ENCODE data around the gene CCDC93.

The CCDC93 gene

DNA sequence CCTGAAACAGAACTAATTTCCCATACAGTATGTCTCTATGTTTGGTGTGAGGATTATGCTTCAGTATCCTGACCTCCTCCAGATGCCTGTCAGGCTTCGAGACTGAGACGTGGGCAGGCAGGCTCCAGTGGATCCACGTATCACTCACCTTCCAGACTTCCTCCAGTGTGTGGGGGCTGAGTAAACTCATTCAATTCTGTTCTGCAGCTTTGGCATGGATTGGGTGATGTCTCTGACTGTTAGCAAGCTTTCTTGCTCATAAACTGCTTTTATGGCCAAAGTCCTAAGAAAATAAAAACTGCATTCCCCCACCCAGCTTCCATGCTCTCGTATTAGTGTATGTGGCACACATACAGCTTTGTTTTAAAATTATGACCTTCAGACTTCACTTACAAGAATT, 53.6 kb downstream of the CCDC93 start:
- DNase-seq (ENCODE audit: extremely low spot score): no peak
- ChIA-PET POLR2A (no interaction called here), CTCF (no interaction called here)
- TF ChIP-seq FOXA1 (IDR thresholded peaks at IDR 0.05) (no peak), ELF4 (IDR thresholded peaks at IDR 0.05) (no peak), CTBP1 (IDR thresholded peaks at IDR 0.05; ENCODE audit: borderline replicate concordance) (no peak), TARDBP (IDR thresholded peaks at IDR 0.05) (no peak), FOXM1 (IDR thresholded peaks at IDR 0.05; ENCODE audit: borderline replicate concordance) (no peak), SP1 (IDR thresholded peaks at IDR 0.05) (no peak), ZNF384 (IDR thresholded peaks at IDR 0.05) (no peak), HDGF (IDR thresholded peaks at IDR 0.05; ENCODE audit: borderline replicate concordance) (no peak), FOXK2 (IDR thresholded peaks at IDR 0.05) (no peak), L3MBTL2 (conservative IDR thresholded peaks at IDR 0.05) (no peak)

GRCh38 chr2:117958186-117958585, 55.7 kb downstream of the CCDC93 start:
- POLR2A ChIA-PET: no interaction called here
- DNase-seq (ENCODE audit: extremely low spot score): no peak
- TF ChIP-seq HDGF (IDR thresholded peaks at IDR 0.05; ENCODE audit: borderline replicate concordance) (no peak), CTBP1 (IDR thresholded peaks at IDR 0.05; ENCODE audit: borderline replicate concordance) (no peak), ARNT (IDR thresholded peaks at IDR 0.05) (no peak), FOXK2 (IDR thresholded peaks at IDR 0.05) (no peak), SP1 (IDR thresholded peaks at IDR 0.05) (no peak), L3MBTL2 (conservative IDR thresholded peaks at IDR 0.05) (no peak), FOXA1 (IDR thresholded peaks at IDR 0.05) (no peak), FOXM1 (IDR thresholded peaks at IDR 0.05; ENCODE audit: borderline replicate concordance) (no peak), NFRKB (IDR thresholded peaks at IDR 0.05) (no peak), LEF1 (IDR thresholded peaks at IDR 0.05; ENCODE audit: borderline replicate concordance) (no peak), TARDBP (IDR thresholded peaks at IDR 0.05) (no peak)
- TF ChIP-seq, protein P1, sequence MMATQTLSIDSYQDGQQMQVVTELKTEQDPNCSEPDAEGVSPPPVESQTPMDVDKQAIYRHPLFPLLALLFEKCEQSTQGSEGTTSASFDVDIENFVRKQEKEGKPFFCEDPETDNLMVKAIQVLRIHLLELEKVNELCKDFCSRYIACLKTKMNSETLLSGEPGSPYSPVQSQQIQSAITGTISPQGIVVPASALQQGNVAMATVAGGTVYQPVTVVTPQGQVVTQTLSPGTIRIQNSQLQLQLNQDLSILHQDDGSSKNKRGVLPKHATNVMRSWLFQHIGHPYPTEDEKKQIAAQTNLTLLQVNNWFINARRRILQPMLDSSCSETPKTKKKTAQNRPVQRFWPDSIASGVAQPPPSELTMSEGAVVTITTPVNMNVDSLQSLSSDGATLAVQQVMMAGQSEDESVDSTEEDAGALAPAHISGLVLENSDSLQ (IDR thresholded peaks at IDR 0.05): no peak
- CTCF ChIA-PET: no interaction called here

DNA sequence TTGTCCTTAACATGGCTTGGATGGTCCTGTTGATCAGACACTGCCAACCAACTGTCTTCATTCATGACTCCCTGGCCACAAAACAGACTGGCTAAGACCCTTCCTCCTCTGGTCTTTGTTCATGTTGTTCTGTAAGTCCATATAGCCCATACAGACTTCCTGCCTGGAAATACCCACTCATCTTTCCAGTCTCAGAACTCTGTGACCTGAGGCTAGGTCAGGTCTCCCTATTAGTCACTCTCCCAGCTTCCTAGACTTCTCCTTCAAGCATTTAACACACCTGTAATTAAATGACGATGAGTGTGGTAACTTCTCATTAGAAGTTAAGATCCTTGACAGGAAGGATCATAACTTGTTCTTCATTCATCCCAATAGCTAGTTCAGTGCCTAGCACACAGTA, 56.3 kb downstream of the CCDC93 start:
- no peak for TF ChIP-seq FOXM1 (IDR thresholded peaks at IDR 0.05; ENCODE audit: borderline replicate concordance)
- TF ChIP-seq ELF4 (IDR thresholded peaks at IDR 0.05): no peak
- TF ChIP-seq HDGF (IDR thresholded peaks at IDR 0.05; ENCODE audit: borderline replicate concordance): no peak
- no peak for TF ChIP-seq BHLHE40 (IDR thresholded peaks at IDR 0.05; ENCODE audit: borderline replicate concordance)
- ChIA-PET POLR2A (no interaction called here), CTCF (no interaction called here)
- no peak for DNase-seq (ENCODE audit: extremely low spot score)

- no peak for TF ChIP-seq BHLHE40 (IDR thresholded peaks at IDR 0.05; ENCODE audit: borderline replicate concordance)
- ChIA-PET POLR2A (interaction anchor here (1.2 kb wide), 1 partner anchor 14 kb away, joined by 3 read pairs; no protein-coding TSS in a partner anchor), CTCF (interaction anchor here (0.8 kb wide), 1 partner anchor 33 kb away, joined by 5 read pairs; no protein-coding TSS in a partner anchor)
- no peak for DNase-seq (ENCODE audit: extremely low spot score)
Measured at GRCh38 chr2:117956036-117956796, 57.7 kb downstream of the CCDC93 start.

DNA sequence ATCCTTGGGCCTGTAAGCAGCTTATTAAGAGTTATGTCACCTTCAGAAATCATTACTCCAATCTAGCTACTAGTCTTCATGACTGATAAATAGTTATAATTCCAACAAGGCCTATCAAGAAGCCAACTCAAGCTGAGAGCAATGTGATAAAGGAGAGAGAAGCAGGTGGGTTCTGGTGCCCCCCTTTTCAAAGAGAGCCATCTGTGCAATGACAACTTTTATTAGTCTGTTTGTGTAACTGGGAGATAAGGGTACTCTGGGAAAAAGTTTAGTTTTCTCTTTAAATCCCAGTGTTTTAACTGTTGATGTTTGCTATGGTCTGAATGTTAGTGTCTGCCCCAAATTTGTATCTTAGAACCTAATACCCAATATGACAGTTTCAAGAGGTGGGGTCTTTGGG, 60.6 kb downstream of the CCDC93 start:
- TF ChIP-seq NFRKB (IDR thresholded peaks at IDR 0.05) (no peak), FOXA1 (IDR thresholded peaks at IDR 0.05) (no peak), BHLHE40 (IDR thresholded peaks at IDR 0.05; ENCODE audit: borderline replicate concordance) (no peak), FOXM1 (IDR thresholded peaks at IDR 0.05; ENCODE audit: borderline replicate concordance) (no peak)
- DNase-seq (ENCODE audit: extremely low spot score): no peak
- CTCF ChIA-PET: no interaction called here
- POLR2A ChIA-PET: no interaction called here

DNA sequence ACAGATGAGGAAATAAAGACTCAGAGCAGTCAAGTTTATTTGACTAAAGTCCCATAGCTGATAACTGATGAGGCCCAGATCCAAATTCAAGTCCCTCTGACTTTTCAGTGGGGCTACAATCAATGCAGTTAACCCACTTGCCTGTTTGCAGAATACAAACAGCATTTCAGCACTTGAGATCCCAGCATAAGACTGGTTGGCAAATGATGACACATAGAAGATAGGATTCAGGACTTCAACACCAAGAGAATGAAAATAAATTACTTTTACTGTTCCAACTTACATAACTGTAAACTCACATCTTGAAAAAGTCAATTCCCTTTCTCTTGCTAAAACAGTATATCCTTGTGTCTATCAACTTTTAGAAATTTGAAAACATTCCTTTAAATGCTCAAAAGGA, 61.2 kb downstream of the CCDC93 start:
- ChIA-PET CTCF (no interaction called here), POLR2A (no interaction called here)
- TF ChIP-seq LEF1 (IDR thresholded peaks at IDR 0.05; ENCODE audit: borderline replicate concordance) (no peak), ZNF384 (IDR thresholded peaks at IDR 0.05) (no peak), BHLHE40 (IDR thresholded peaks at IDR 0.05; ENCODE audit: borderline replicate concordance) (no peak), ARNT (IDR thresholded peaks at IDR 0.05) (no peak), SP1 (IDR thresholded peaks at IDR 0.05) (no peak), CTBP1 (IDR thresholded peaks at IDR 0.05; ENCODE audit: borderline replicate concordance) (no peak), HDGF (IDR thresholded peaks at IDR 0.05; ENCODE audit: borderline replicate concordance) (no peak), SUZ12 (IDR thresholded peaks at IDR 0.05) (no peak), L3MBTL2 (conservative IDR thresholded peaks at IDR 0.05) (no peak), ELF4 (IDR thresholded peaks at IDR 0.05) (no peak), NFRKB (IDR thresholded peaks at IDR 0.05) (no peak), TARDBP (IDR thresholded peaks at IDR 0.05) (no peak), FOXM1 (IDR thresholded peaks at IDR 0.05; ENCODE audit: borderline replicate concordance) (no peak), FOXK2 (IDR thresholded peaks at IDR 0.05) (no peak), FOXA1 (IDR thresholded peaks at IDR 0.05) (no peak)
- TF ChIP-seq, protein P1 (IDR thresholded peaks at IDR 0.05): no peak
- DNase-seq (ENCODE audit: extremely low spot score): no peak

DNA sequence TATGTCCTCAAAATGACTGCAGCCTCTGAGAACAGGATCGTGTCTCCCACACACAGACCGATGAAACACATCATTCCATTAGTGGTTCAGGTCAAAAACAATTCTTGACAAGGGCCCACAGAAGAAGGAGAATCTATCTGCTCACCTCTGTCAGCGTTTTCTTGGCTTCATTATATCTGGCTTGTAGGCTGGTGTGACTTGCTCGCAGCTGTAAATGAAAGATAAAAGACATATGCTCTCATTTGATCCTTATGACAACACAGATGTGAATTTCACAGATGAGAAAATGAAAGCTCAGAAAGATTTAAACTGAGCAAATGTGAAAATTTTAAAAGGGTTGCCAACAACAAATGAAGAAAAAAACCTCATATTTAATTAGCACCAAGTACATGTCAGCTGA, 61.6 kb downstream of the CCDC93 start:
- DNase-seq (ENCODE audit: extremely low spot score): no peak
- TF ChIP-seq TARDBP (IDR thresholded peaks at IDR 0.05) (no peak), SP1 (IDR thresholded peaks at IDR 0.05) (no peak), LEF1 (IDR thresholded peaks at IDR 0.05; ENCODE audit: borderline replicate concordance) (no peak), NFRKB (IDR thresholded peaks at IDR 0.05) (no peak), ZNF384 (IDR thresholded peaks at IDR 0.05) (no peak), CTBP1 (IDR thresholded peaks at IDR 0.05; ENCODE audit: borderline replicate concordance) (no peak), HDGF (IDR thresholded peaks at IDR 0.05; ENCODE audit: borderline replicate concordance) (no peak), ELF4 (IDR thresholded peaks at IDR 0.05) (no peak), ARNT (IDR thresholded peaks at IDR 0.05) (no peak), BHLHE40 (IDR thresholded peaks at IDR 0.05; ENCODE audit: borderline replicate concordance) (no peak), L3MBTL2 (conservative IDR thresholded peaks at IDR 0.05) (no peak), SUZ12 (IDR thresholded peaks at IDR 0.05) (no peak)
- TF ChIP-seq, protein P1 (IDR thresholded peaks at IDR 0.05): no peak
- CTCF ChIA-PET: no interaction called here
- POLR2A ChIA-PET: no interaction called here

All from HEK293T (cell line).